Keratinocyte (primary cell): ENCODE measurements around the gene C6orf62.

Experiments
- EZH2 ChIP-seq: IDR thresholded peaks from one replicate; pipeline ENCODE4 v1.6.1; 2012; ENCODE audit warnings: inconsistent platforms, mild to moderate bottlenecking, low read length, moderate library complexity
- TF ChIP-seq, protein P1 (sequence below), 3 experiments: IDR thresholded peaks in 1 of 3; conservative IDR thresholded peaks in 1 of 3; optimal IDR thresholded peaks in 1 of 3; 2 replicates in 2 of 3; 3 replicates in 1 of 3; pipeline versions ENCODE3 to v1.5.1; 2011; ENCODE audit warnings: low read length in 3 of 3, mild to moderate bottlenecking in 3 of 3, moderate library complexity in 2 of 3, control low read depth in 1 of 3, inconsistent platforms in 1 of 3; ENCODE audit not compliant: insufficient read depth in 2 of 3; ENCODE audit errors: extremely low read depth in 1 of 3

DNA sequence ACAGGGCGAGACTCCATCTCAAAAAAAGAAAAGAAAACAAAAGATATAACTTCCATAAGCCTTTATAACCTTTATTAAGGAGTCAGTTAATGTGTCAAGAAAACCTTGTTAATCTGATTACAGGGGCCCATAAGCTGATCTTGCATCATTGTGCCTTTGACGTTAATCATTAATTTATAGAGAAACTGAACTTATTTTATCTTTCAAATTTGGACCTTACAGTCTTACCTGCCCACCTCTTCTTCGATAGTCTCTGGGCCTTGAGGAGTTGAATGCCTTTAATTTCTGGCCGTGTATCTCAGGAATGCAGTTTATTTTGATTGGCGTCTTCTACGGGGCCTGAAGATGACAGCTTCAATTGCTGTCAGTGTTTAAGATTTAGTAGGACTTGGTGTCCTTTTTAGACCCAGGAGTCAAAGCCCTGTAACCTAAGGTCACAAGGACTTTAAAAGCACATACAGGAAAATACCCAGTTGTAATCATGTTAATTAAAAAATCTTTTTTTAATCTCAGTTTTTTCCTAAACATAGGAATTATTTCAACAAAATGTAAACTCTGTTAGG is 46.3 kb downstream of the C6orf62 start:
- TF ChIP-seq, protein P1, sequence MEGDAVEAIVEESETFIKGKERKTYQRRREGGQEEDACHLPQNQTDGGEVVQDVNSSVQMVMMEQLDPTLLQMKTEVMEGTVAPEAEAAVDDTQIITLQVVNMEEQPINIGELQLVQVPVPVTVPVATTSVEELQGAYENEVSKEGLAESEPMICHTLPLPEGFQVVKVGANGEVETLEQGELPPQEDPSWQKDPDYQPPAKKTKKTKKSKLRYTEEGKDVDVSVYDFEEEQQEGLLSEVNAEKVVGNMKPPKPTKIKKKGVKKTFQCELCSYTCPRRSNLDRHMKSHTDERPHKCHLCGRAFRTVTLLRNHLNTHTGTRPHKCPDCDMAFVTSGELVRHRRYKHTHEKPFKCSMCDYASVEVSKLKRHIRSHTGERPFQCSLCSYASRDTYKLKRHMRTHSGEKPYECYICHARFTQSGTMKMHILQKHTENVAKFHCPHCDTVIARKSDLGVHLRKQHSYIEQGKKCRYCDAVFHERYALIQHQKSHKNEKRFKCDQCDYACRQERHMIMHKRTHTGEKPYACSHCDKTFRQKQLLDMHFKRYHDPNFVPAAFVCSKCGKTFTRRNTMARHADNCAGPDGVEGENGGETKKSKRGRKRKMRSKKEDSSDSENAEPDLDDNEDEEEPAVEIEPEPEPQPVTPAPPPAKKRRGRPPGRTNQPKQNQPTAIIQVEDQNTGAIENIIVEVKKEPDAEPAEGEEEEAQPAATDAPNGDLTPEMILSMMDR (optimal IDR thresholded peaks at IDR 0.05 in 1 of 3, IDR thresholded peaks at IDR 0.05 in 1 of 3, conservative IDR thresholded peaks at IDR 0.05 in 1 of 3; ENCODE audit: extremely low read depth in 1 of 3, insufficient read depth in 2 of 3, low read length in 3 of 3) = no peak
- no peak for TF ChIP-seq EZH2
